Right hindlimb (tissue), 1 donor: ENCODE data around the gene PPM1F.

Experiments used
- DNase-seq: peaks from one replicate; pipeline ENCODE4 v3.0.0-alpha.2; 2018

Gene PPM1F

GRCh38 chr22:21952586-21953571 is at the start of gene PPM1F:
Gene PPM1F, minus strand, starts transcription at chr22:21952848. Its CDS starts 6,800 bp downstream, at chr22:21946048.
- peak; percentile 92 for DNase-seq

GRCh38 chr22:22001664-22002525 is 49.2 kb upstream of the PPM1F start:
- DNase-seq, result no peak

GRCh38 chr22:21998595-21999247 is 46.1 kb upstream of the PPM1F start:
- DNase-seq, result no peak

GRCh38 chr22:21996175-21996720 is 43.6 kb upstream of the PPM1F start:
- no peak for DNase-seq

- no peak for DNase-seq
These were observed 43.0 kb upstream of the PPM1F start for GRCh38 chr22:21995660-21996059.

- no peak for DNase-seq
These were observed 42.3 kb upstream of the PPM1F start for GRCh38 chr22:21994881-21995444.

- no peak for DNase-seq
These were observed 40.1 kb upstream of the PPM1F start for GRCh38 chr22:21992593-21993237.

GRCh38 chr22:21991774-21992173 is 39.1 kb upstream of the PPM1F start:
- no peak for DNase-seq

- no peak for DNase-seq
These were observed 38.6 kb upstream of the PPM1F start for GRCh38 chr22:21991304-21991596.

- DNase-seq, result peak; percentile 52
These were observed 38.0 kb upstream of the PPM1F start for GRCh38 chr22:21990445-21991303.

GRCh38 chr22:21989049-21989448 is 36.4 kb upstream of the PPM1F start:
- DNase-seq, result no peak

- DNase-seq, result no peak
These were observed 32.6 kb upstream of the PPM1F start for GRCh38 chr22:21985214-21985613.

GRCh38 chr22:21984793-21985192 is 32.1 kb upstream of the PPM1F start:
- peak; percentile 30 for DNase-seq

- peak; percentile 86 for DNase-seq
These were observed 29.8 kb upstream of the PPM1F start, which contains the start of gene TOP3B for GRCh38 chr22:21982338-21982965. Gene TOP3B, minus strand, starts transcription at chr22:21982787. Its CDS starts 7,078 bp downstream, at chr22:21975709.

- DNase-seq, result no peak
These were observed 29.2 kb upstream of the PPM1F start for GRCh38 chr22:21981874-21982273.

GRCh38 chr22:21980547-21980946 is 27.9 kb upstream of the PPM1F start:
- no peak for DNase-seq

- no peak for DNase-seq
These were observed 26.1 kb upstream of the PPM1F start for GRCh38 chr22:21978564-21979386.

- no peak for DNase-seq
These were observed 25.2 kb upstream of the PPM1F start for GRCh38 chr22:21977814-21978213.

GRCh38 chr22:21975854-21976345 is 23.3 kb upstream of the PPM1F start:
- DNase-seq, result no peak
